ENCODE measurements around the gene HEXD.

DNA sequence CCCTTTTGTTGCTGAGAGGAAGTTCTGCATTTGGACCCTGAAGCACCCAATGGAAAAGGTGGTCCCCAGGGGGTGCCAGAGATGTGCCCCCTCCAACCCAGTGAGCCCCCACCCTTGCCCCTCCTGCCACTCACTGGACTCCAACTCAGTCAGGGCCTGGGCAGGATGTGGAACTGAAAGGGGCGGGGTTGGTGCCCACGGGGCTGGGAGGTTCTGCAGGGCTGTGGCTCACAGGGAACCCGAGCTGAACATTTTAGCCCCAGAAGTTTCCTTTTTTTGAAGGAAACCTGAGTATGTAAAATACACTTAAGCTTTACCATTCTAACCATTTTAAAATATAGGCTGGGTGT, 16.0 kb downstream of the HEXD start:
- no peak for TF ChIP-seq RAD21 (IDR thresholded peaks at IDR 0.05; ENCODE audit: low read depth)
- no peak for TF ChIP-seq TEAD4 (IDR thresholded peaks at IDR 0.05)
- TF ChIP-seq TAF1 (IDR thresholded peaks at IDR 0.05; ENCODE audit: low read depth): no peak
- no peak for TF ChIP-seq YY1 (IDR thresholded peaks at IDR 0.05; ENCODE audit: low read depth)
- no peak for TF ChIP-seq NFIC (IDR thresholded peaks at IDR 0.05)
- TF ChIP-seq, protein P1, sequence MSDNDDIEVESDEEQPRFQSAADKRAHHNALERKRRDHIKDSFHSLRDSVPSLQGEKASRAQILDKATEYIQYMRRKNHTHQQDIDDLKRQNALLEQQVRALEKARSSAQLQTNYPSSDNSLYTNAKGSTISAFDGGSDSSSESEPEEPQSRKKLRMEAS (IDR thresholded peaks at IDR 0.05): no peak
- TF ChIP-seq ZBTB7A (IDR thresholded peaks at IDR 0.05; ENCODE audit: low read depth): no peak
- TF ChIP-seq EP300 (IDR thresholded peaks at IDR 0.05; ENCODE audit: borderline replicate concordance): no peak
- TF ChIP-seq, protein P2, sequence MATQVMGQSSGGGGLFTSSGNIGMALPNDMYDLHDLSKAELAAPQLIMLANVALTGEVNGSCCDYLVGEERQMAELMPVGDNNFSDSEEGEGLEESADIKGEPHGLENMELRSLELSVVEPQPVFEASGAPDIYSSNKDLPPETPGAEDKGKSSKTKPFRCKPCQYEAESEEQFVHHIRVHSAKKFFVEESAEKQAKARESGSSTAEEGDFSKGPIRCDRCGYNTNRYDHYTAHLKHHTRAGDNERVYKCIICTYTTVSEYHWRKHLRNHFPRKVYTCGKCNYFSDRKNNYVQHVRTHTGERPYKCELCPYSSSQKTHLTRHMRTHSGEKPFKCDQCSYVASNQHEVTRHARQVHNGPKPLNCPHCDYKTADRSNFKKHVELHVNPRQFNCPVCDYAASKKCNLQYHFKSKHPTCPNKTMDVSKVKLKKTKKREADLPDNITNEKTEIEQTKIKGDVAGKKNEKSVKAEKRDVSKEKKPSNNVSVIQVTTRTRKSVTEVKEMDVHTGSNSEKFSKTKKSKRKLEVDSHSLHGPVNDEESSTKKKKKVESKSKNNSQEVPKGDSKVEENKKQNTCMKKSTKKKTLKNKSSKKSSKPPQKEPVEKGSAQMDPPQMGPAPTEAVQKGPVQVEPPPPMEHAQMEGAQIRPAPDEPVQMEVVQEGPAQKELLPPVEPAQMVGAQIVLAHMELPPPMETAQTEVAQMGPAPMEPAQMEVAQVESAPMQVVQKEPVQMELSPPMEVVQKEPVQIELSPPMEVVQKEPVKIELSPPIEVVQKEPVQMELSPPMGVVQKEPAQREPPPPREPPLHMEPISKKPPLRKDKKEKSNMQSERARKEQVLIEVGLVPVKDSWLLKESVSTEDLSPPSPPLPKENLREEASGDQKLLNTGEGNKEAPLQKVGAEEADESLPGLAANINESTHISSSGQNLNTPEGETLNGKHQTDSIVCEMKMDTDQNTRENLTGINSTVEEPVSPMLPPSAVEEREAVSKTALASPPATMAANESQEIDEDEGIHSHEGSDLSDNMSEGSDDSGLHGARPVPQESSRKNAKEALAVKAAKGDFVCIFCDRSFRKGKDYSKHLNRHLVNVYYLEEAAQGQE (IDR thresholded peaks at IDR 0.05; ENCODE audit: low read depth): no peak
- no peak for TF ChIP-seq FOXM1 (IDR thresholded peaks at IDR 0.05; ENCODE audit: borderline replicate concordance, low read depth)
